ENCODE measurements around the gene NAP1L1.

NAP1L1 gene

DNA sequence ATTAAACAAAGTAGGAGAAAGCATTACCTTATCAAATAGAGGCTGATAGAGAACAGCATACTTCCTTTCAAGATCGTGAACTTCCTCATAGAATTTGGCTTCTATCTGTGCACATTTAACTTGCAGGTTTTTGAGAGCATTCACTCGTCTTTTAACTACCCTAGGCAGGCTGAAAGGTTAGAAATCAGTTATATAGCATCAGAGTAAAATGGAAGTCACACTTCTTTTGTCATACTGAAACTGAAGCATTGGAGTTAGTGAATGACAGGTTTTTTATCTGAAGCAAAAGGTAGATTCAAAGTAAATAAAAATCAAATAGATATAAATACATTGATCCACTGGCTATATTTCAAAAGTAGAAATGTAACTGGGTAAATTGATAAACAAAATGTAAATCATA, 24.4 kb downstream of the NAP1L1 start:
- TF ChIP-seq, protein P1, sequence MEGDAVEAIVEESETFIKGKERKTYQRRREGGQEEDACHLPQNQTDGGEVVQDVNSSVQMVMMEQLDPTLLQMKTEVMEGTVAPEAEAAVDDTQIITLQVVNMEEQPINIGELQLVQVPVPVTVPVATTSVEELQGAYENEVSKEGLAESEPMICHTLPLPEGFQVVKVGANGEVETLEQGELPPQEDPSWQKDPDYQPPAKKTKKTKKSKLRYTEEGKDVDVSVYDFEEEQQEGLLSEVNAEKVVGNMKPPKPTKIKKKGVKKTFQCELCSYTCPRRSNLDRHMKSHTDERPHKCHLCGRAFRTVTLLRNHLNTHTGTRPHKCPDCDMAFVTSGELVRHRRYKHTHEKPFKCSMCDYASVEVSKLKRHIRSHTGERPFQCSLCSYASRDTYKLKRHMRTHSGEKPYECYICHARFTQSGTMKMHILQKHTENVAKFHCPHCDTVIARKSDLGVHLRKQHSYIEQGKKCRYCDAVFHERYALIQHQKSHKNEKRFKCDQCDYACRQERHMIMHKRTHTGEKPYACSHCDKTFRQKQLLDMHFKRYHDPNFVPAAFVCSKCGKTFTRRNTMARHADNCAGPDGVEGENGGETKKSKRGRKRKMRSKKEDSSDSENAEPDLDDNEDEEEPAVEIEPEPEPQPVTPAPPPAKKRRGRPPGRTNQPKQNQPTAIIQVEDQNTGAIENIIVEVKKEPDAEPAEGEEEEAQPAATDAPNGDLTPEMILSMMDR (IDR thresholded peaks at IDR 0.05) = no peak
- no peak for DNase-seq (ENCODE audit: low spot score)
- Histone ChIP-seq H3K4me3 (no peak overlapping the region), H3K27ac (no peak overlapping the region)

DNA sequence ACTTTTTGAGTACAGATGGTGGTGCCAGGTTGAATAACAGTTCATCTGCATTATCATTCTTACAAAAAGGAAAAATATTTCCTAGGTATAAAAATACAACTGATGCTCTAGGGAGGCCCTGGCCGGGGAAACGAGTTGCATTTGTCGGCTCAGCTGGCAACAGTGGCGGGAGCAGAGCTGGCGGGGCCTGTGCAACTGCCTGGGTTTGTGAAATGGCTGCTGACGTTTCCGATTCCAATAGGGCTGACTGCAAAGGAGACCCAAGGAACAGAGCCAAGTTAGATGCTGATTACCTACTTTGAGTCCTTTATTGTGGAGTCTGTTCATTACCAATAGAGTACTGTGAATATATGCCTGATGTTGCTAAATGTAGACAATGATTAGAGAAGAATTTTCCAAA, 27.2 kb downstream of the NAP1L1 start:
- TF ChIP-seq, protein P1 (IDR thresholded peaks at IDR 0.05) = no peak
- DNase-seq (ENCODE audit: low spot score) = no peak
- no peak overlapping the region for H3K27ac ChIP-seq

DNA sequence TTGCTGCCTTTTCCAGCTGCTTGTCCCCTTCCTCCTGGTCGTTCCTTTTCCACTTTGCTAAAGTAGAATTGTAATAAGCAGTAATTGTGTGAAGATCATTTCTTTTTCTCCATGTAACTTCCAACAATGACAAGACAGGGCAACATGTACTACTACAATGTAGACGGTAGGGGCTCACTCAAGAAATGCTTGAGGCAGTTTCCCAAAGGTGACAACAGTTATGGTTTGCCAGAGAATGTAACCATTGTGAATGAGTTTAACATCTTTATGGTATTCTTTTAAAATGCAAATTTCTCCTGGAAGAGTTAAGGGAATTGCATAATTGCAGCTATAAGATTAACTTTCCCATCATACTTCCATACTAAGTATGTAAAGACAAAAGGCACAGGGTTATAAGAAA, 29.1 kb downstream of the NAP1L1 start:
- no peak for DNase-seq (ENCODE audit: low spot score)
- TF ChIP-seq, protein P1 (IDR thresholded peaks at IDR 0.05) = no peak

More for the DNA sequence above, 27.2 kb downstream of the NAP1L1 start:
- no peak overlapping the region for H3K4me3 ChIP-seq

DNA sequence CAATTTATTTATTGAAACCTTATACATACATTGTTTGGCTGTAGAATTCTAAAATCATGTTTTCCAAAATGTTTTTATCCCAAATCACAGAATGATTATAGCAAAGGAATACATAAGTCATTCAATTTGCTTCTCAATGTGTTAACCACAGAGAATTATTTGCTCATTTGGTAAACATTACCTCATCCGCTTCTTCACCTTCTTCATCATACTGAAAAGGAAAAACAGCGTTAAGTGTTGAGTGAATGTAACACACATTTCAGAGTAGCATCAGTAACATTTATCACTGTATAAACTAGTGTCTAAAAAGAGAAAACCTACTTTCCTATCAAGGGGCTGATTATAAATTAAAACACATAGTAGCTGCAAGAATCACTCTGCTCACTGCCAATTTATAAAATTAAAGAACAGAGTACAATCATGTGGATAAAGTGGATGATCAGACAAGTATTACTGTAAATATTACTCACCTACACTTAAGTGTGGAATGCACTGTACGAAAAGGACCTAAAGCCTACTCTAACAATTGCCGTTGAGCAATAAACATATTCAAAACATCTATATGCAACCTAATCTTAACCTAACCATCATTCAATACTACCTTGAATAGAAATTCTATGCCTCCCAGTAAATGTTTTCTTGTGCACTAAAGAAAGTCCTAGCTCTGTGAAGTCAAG, 34.8 kb downstream of the NAP1L1 start:
- no peak for DNase-seq (ENCODE audit: low spot score)
- TF ChIP-seq, protein P1 (IDR thresholded peaks at IDR 0.05) = no peak
- Histone ChIP-seq H3K4me3 (no peak overlapping the region), H3K27ac (no peak overlapping the region)

More for the DNA sequence above, 29.1 kb downstream of the NAP1L1 start:
- H3K27ac ChIP-seq = no peak overlapping the region
- no peak overlapping the region for H3K4me3 ChIP-seq

DNA sequence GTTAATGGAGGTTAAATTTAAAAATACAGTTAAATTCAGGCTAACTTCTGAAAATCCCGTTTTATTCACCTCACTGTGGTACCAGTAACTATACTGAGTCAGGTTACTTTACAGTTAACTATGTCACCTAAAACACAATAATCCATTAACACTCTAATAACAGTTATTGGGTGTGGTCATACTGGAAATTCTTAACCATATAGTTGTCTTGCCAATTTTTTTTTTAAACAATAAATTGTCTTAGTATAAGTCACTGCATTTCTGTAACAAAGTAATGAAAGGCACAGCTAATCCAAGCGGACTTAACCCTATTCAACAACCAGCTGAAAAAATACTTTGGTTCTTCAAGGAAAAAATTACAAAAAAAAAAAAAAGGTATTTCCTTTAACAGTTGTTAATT, 36.7 kb downstream of the NAP1L1 start:
- no peak for DNase-seq (ENCODE audit: low spot score)
- TF ChIP-seq, protein P1 (IDR thresholded peaks at IDR 0.05) = no peak
- no peak overlapping the region for H3K27ac ChIP-seq
- no peak overlapping the region for H3K4me3 ChIP-seq

DNA sequence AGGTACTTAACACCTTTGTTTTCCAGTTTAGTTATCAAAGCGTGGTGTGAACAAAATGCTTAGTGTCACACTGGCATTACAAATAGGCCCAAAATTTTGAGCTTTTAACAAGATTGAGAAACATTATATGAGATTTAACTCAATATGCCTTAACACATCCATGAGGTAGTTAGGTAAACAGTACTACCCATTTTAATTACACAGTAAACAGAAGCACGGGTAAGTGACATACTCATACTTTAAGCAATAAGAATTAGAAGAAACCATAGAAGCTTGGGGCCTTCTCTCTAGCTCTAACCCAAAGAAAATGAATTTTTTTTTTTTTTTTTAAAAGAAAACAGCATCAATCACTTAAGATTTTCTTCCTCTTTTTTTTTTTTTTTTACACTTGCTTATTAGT, 37.4 kb downstream of the NAP1L1 start:
- TF ChIP-seq, protein P1 (IDR thresholded peaks at IDR 0.05) = no peak
- H3K4me3 ChIP-seq = no peak overlapping the region
- no peak overlapping the region for H3K27ac ChIP-seq
- no peak for DNase-seq (ENCODE audit: low spot score)

DNA sequence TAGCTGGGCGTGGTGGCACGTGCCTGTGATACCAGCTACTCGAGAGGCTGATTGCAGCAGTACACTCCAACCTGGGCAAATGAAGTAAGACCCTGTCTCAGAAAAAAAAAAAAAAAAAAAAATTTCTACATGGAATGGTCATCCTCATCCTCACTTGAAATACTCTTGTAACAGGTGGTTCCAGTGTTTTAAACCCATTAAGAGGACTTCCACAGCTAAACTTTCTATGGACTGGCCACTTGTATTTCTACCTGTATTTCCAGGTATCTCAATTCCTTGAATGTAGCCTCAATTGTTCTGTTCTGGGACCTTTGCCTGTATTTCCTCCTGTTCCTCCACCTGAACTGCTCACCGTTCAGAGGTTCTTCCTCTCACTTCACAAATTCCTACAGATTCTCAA, 41.1 kb downstream of the NAP1L1 start:
- no peak overlapping the region for H3K27ac ChIP-seq
- no peak overlapping the region for H3K4me3 ChIP-seq
- TF ChIP-seq, protein P1 (IDR thresholded peaks at IDR 0.05) = no peak
- no peak for DNase-seq (ENCODE audit: low spot score)
